Fibroblast of gingiva (primary cell): ENCODE measurements around the gene GULP1.
A peak's percentile ranks its signal among the peaks of the same experiment; 100 is the strongest.

Source experiments
- DNase-seq: peaks from one replicate; pipeline ENCODE4 v3.0.0-alpha.2; 2011; ENCODE audit warnings: low read depth

Gene GULP1

DNA sequence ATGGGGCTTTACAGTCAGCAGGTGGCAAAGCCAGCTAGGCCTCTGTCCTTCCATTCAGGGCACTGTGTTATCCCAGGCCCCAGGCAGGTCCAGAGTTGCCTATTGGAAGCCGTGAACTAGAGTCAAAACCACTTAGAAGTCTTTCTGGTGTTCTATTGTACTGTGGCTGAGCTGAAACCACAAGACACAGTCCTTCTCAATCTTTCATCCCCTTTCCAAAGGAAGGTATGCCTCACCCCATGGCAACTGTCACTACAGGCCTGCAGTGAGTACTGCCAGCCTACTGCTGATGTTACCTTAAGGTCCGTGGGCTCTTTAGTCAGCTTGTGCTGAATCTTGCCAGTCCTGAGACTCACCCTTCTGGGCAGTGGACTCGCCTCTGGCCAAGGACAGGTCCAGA lies 181.6 kb downstream of the GULP1 start:
- no peak for DNase-seq

GRCh38 chr2:188474316-188474715 lies 182.6 kb downstream of the GULP1 start:
- DNase-seq: no peak

- DNase-seq: peak; percentile 50
Measured at GRCh38 chr2:188475945-188476344, 184.3 kb downstream of the GULP1 start.

DNA sequence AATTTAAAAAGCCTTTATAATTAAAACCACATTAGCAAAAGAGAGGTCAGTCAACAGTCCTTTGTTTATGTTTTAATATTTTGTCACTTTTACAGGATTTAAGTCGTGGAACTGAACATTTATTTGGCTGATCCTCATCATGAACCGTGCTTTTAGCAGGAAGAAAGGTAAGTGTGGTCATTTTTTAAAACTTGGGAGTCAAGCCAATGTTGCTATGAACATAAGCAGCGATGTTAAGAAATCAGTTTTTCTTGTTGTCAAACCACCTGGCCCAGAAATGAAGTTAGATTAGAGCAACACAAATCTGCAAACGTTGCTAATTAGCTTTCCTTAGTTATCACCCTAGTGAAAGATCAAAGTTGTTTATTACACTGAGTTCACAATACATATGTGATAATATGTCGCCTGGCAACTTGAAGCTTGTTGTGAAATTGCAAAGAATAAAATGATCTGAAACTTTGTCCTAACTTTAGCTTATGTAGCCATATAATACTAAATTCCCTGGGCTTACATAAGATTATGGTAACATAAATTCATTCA lies 186.0 kb downstream of the GULP1 start:
- DNase-seq: no peak

GRCh38 chr2:188478724-188479123 lies 187.1 kb downstream of the GULP1 start:
- DNase-seq: no peak

GRCh38 chr2:188481474-188481873 lies 189.8 kb downstream of the GULP1 start:
- no peak for DNase-seq

GRCh38 chr2:188485496-188485895 lies 193.8 kb downstream of the GULP1 start:
- DNase-seq: no peak

DNA sequence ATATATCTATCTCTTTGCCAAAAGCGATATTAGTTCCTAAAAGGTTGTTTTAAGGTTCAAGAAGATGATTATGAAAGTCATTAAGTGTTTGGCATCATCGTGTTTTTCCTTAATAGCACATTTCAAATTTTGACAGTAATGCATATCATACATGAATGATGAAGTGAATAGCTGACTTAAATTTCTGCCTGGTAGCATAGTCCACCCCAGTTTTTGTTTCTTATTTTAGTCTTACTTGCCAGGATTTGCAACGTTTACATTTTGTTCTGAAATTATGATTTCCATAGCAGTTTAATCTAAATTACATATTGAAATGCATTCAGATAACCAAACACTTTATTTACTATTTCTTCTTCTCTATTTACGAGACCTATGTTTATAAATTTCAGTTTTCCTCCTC lies 201.1 kb downstream of the GULP1 start:
- no peak for DNase-seq

DNA sequence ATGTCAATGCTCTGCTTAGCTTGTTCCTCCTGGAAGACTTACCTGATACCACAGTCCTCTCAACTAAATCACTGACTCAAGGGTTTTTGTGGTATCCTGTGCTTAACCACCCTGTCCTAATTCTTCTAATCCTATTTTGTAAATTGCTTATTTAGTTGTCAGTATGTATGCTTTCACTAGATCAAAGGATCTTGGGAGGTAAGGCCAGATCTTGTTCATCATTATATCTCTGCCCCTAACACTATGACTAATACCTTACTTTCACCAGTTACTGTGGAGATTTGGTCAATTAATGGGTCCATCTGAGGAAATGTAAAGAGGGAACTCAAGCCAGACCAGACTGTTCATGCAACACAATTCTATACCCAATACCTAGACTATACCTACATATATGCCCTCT lies 203.2 kb downstream of the GULP1 start:
- DNase-seq: no peak

GRCh38 chr2:188495969-188496431 lies 204.3 kb downstream of the GULP1 start:
- peak; percentile 64 for DNase-seq

DNA sequence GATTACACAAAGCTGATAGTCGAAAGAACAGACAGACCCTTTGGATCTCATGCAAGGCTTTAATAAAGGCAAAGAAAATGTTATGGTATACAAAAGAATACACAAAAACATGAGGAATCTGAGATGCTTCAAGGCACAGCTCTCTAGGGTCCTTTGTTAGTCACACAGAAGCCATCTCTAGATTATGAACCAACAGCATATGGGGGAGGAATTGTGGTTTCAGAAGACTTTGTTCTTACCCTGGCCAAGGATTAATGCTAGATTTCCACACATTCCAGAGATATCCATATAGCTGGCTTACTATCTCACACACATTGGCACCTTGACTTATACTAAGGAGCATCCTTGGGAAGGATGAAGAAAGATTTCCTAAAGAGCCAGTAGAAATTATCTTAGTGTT lies 206.1 kb downstream of the GULP1 start:
- no peak for DNase-seq

DNA sequence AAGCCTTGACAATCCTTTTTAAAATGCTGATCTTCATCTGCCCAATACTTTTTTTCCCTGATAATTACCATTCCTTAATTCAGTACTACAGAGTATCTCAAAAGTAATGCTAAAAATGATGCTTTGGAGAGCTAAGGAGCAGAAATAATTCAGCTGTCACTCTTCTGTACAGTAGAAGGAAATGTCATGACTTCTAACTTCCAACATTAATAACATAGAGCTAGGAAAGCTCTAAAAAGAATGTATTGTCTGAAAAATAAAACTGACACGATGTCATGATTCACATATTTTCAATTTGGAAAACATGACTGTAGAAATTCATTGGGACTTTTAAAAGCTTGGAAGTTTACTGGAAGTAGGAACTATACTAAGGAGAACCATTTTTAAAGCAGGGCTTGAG lies 212.3 kb downstream of the GULP1 start:
- no peak for DNase-seq

DNA sequence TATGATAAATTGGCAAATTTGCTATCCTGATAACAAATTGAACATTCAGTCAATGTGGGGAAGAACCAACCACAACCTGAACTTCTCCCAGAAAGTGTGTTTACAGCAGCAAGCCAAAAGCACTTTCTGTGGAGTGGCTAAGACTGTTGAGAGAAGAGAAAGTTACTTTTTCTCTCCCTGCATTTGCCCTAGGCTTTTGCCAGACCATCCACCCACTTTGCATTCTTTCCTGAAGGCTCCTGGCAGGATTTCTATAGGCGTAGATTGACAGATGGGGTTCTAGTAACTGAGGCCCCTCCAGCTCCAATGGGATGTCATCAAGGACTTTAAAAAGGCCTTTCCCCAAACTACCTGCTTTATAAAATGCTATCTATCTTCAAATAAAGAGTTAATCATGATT lies 215.2 kb downstream of the GULP1 start:
- DNase-seq: no peak

- no peak for DNase-seq
Measured at GRCh38 chr2:188511346-188511745, 219.7 kb downstream of the GULP1 start.

DNA sequence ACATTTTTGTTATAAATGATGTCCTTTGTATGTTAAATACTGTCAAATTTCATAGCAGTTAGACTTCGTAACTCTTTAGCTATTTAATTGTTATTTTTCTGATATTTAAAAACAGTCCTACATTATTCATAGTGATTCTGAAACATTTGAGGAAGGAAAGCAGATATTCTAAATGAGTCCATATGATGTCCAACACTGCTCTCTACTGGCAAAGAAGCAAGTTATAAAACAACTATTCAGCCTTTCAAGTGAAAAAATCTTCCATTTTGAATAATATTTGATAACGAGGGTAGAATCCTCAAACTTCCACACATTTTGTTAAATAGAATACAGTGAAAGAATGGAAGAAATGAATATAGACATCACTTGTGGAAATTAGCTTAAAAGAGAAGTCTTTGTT lies 220.8 kb downstream of the GULP1 start:
- DNase-seq: peak; percentile 60

- DNase-seq: no peak
Measured at GRCh38 chr2:188515918-188516317, 224.2 kb downstream of the GULP1 start.

GRCh38 chr2:188517549-188518215 lies 226.0 kb downstream of the GULP1 start:
- DNase-seq: no peak

DNA sequence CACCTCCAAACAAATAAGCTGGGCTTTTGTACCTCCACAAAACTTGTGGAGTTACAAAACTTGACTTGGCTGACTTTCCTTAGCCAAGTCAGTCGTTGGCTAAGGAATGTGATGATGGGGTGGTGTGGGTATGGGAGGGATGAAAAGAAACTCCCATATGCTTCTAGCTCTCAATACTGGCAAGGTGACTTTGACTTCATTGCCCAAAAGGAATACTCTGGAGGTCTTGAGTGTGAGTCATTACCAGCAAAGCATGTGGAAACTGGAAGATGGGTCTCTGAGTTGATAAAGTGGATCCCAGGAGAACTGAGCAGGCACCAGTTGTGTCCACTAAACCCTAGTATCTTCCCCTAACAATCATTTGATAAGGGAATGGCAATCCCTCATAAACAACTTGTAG lies 226.7 kb downstream of the GULP1 start:
- DNase-seq: peak; percentile 42

- DNase-seq: peak; percentile 17
Measured at GRCh38 chr2:188519136-188519535, 227.5 kb downstream of the GULP1 start.

GRCh38 chr2:188522517-188522916 lies 230.8 kb downstream of the GULP1 start:
- DNase-seq: peak; percentile 42

DNA sequence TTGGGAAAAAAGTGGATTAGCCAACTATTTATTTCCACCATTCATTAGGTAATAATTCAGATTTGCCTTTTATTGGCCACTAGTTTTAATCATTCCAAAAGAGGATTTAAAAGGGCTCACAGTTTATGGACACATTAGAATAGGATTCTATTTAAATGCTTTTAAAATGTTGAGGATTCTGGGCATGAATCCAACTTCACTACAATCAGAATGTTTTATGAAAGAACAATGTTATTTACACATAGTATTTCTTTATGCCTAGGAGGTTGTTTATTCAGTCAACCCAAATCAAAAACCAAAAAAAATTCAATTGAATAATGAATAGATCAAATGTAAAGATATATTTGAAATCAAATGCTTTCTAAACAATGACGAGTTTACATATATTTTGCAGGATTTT lies 232.2 kb downstream of the GULP1 start:
- DNase-seq: no peak

GRCh38 chr2:188524519-188525113 lies 232.9 kb downstream of the GULP1 start:
- peak; percentile 51 for DNase-seq

DNA sequence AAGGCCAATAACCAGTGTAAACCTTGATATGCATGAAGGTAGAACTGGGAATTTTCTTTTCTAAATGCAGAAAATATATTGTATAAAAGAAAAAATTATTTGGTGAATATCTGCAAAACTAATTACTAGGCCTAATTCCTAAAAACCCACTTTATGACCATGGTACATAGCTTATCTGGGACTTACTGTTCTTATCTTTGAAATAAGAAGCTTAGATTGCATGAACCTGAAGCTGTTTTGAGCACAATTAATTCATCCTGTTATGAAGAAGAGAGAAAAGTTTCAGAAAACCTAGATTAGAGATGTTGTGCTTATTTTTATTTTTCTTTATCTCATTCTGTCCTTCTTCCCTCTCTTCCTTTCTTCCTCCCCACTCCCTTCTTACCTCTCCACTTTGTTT lies 235.0 kb downstream of the GULP1 start:
- no peak for DNase-seq

- no peak for DNase-seq
Measured at GRCh38 chr2:188527141-188527540, 235.5 kb downstream of the GULP1 start.
